Stimulated activated naive CD4-positive, alpha-beta T cell treated with Interleukin-2 at 50 U/mL for 16 hours (primary cell): ENCODE data around the gene LRIG2.
"Not testable (repeated sequence)": the region's sequence is repeated elsewhere in the genome, so short reads cannot be mapped to it uniquely, and the experiment has no call there.

ENCODE experiments used
- DNase-seq: peaks from one replicate; lab custom pipeline; 2025; lab: John Stamatoyannopoulos, UW

Gene LRIG2

DNA sequence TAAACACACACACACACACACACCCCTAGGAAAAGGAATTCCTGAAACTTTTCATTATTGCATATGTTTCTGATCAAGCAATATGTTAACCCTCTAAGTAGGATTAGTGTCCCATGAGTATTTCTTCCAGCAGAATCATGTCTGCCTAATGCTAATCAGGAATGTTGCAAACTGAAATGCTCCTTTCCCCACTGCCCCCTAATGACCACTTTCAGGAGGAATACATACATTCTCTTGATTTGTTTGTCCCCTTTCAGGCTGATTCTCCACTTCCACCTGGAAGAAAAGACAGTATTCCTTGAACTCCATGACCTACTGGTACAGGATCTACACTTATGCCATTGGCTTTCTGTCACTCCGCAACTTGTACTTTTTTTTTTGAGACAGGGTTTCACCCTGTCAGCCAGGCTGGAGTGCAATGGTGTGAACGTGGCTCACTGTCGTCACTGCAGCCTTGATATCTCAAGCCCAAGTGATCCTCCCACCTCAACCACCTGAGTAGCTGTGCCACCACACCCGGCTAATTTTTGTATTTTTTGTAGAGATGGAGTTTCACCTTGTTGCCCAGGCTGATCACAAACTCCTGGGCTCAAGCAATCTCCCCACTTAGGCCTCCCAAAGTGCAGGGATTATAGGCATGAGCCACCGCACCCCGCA, 56.7 kb downstream of the LRIG2 start:
- no peak for DNase-seq

DNA sequence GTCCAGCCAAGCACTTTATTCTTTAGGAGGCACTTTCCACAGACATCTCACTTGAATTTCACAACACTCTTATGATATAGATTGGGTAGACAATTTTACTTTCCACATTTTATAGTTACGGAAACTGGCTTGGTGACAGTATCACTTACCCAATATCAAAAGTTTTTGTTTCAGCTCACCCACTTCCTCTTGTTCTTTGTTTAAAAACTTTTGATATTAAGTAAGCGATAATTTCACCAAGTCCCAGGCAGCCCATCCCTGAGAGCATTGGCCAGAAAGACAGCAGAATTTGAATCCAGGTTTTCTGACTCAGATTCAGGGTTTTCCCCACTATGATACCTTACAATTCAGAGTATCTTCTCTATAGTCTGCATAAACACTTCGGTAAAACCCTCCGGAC, 60.0 kb downstream of the LRIG2 start:
- peak; percentile 7 for DNase-seq

DNA sequence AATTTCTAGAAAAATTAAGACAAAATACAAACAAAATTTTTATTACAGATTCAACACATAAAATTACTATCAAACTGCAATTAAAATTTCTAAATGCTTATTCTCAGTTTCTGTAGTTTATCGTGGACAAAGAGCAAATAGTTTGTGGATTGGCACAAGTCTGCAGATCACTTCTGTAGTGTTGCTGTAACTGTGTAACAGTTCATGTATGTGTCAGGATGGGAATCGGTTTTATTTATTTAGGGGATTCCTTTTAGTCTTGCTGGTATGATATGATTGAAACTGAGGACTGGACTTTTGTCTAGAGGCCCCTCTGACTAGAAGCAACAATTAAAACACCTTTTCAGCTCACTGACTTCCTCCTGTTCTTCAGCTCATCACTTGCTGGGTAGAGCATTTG, 60.8 kb downstream of the LRIG2 start:
- DNase-seq, result no peak

DNA sequence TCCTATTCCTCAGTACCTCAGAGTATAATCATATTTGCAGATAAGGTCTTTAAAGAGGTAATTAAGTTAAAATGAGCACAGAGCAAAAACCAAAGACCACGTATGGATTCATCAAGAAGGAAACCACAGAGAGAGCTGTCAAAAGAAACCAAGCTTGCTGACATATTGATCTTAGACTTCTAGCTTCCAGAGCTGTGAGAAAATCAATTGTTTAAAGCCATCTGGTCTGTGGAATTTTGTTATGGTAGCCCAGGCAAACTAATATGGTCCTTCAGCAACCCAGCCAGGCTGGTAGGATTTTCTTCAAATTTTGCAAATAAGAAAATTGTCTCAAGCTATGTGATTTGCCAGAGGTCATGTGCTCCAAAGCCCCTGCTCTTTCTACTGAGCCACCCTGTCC, 62.5 kb downstream of the LRIG2 start:
- no peak for DNase-seq

DNA sequence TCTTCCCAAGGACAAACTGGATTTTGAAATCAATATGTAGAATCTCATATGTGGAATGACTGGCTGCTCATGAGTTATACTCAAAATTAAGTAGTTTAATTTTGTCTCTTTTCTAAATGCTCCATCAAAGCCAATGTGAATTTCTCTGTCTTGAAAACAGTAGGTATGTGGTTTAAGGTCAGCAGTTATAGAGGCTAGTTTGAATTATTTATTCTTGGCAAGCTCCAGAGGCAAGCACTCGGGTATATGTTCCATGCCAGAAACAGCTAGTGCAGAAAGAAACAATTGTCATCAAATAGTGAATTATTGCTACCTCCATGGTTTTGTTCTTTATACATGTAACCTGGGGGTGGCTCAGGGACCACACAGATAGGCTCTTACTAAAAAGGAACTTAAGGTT, 63.5 kb downstream of the LRIG2 start:
- no peak for DNase-seq

DNA sequence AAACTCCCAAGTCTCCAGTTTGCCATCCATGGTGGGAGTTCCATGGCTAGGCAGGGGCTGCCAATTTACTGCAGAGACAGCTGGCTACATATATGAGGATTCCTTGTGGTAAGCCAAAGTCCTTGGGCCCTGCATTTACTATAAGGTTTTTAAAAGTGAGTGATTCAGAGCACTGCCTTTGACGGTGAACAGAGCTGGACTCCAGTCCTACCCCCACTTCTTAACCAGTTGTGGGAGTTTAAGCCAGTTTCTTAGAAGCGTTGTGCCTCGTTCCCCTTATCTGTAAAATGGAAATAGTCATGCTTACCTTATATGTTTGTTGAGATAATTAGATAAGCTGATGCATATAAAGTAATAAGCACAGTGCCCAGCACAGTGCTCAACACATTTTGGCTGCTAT, 64.6 kb downstream of the LRIG2 start:
- DNase-seq, result no peak

DNA sequence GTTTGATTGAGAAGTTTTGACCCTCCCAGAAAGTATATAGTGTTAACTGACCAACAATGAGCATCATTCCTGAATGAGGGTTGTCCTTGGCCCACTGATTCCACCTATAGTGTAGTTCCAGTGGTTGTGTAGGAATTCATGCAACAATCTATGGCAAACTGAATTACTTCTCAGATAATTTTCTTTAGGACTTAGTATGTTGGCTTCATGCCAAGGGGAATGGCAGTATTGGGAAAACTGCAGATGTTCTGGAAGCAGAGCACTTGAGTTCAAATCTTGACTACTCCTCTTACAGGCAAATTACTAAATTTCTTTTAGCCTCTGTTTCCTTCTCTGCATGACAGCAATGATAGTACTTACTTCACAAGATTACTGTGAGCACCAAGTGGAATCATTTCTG, 65.8 kb downstream of the LRIG2 start:
- no peak for DNase-seq

DNA sequence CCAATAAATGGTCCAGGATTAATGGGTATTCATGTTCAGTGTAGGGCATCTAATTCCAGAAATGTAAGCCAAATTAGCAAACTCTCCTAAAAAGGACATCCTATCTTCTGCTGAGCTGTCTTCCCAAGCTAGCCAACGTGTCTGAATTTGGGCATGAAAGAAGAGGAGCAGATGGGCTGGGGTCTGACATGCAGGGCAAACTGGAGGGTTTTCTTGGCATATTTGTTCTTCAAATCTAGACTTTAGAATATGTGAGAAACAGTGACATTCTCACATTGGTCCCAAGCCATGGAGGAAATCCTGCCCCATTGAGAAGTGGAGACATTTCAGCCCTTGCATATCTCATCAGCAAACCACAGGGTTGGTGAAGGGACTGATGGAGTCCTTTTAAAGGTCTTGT, 67.2 kb downstream of the LRIG2 start:
- DNase-seq, result no peak

DNA sequence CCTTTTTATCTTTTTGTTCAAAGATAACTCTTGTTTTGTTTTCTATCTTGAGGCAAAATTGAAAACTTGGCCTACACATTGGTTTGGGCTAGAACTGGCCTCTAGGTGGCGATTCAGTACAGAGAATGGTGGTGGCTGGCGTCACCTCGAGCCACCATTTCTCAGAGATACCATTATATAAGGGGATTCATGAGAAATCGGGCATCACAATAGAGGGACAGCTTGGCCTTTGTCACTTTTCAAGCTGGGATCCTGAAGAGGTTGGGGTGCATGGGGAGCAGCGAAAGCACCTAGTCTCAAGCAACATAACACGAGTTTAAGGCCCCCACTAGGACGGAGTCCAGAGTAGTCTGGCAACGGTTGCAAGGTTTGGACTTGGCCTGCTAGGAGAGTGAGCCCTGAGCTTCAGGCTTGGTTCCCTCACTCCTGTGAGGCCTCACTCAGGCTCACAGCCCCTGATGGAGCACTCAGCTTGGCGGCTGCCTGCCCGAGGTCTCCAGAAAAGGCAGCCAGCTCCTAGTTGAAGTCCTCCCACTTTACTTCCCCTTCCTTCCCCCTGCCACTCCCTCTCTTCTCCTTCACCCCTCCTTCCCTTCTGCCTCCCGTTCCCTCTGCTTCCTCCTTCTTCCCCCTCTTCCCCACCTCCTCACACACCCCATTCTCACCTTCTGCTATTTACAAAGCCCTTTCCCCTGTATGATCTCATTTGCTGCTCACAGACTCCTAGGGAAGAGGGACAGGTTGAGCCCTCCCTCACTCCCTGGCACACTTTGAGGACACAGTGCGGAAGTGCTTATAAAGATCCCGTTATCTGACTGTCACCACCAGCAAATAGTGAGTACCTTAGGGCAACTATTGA, 67.8 kb downstream of the LRIG2 start:
- peak; percentile 17 for DNase-seq

DNA sequence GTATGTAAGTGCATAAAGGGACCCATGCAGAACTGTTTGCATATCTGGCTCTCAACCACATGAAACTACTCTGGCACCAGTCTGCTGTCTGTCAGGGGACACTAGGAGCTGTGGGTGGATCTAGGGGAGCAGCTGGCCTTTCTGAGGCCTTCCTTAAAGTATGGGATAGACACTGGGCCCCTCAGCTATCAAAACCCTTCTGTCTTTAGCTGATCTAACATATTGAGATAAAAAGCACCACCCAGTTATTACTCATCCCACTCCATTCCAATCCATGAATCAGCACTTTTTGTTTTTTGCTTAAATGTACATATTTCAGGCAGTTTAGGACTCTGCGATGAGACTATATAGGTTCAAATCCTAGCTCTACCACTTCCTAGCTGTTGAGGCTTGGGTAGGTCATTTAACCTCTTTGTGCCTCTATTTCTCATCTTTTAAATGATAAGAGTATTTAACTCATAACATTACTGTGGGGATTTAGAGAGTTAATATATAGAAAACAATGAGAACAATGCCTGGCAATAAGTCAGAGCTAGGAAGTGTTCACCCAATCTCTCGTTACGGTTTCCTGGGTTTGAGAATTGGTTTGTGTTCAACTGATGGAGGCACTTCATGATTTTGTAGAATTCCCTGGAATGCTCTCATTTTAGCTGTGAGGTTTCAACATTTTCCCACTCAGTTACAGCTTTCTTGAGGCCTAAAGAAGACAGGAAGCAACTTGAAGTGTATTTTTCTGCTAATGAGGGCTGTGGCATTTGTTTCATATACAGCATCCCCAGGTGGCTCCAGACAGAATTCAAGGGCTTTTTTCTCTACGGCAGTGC, 68.9 kb downstream of the LRIG2 start:
- no peak for DNase-seq

DNA sequence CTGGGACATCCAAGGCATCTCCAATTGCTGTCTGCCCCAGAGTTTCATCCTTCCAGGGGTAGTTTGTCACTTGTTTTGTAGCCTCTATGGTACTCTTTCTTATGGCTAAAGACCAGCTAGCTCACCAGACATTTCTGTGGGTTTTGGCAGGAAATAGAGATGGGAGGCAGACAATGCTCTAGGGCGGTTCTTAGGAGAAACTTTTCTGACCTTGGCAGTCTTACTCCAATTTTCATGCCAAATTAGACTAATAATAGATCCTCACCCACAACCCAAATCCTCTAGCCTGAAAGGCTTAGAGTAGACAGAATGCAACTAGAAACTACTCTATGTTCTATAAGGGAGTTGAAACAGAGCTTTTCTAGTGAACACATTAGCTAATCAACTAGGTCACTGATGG, 69.8 kb downstream of the LRIG2 start:
- no peak for DNase-seq

DNA sequence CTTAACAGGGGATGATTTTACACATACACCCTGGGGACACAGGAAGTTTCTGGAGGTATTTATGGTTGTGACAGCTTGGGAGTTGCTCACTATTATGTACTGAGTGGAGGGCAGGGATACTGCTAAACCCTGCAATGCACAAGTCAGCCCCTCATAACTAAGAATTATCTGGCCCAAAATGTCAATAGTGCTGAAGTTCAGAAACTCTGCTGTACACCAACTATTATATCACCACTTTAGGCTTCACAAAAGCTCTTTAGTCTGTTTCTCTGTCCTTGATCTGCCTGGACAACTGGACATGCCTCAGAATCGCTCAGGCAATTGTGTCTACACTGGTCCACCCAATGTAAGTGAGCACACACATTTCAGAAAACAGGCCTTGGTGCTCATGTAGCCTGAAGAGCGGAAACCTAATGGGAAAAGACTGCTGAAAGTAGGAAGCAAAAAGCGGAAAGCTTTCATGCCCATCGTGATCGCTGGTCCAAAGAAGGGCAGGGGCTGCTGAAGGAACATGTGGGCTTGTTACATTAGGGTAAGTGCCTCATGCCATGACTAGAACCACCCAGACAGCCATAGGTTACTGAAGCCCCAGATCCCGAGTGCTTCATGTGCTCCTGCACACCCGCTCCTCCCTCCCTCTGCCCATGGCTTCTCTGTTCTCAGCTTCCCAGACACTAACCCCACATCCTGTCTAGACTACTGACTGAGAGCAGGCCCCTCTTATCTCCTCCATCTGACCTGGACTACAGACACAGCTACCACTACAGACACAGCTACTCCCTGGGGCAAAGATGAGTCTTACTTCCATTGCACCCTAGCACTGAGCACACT, 73.5 kb downstream of the LRIG2 start:
- DNase-seq, result no peak

DNA sequence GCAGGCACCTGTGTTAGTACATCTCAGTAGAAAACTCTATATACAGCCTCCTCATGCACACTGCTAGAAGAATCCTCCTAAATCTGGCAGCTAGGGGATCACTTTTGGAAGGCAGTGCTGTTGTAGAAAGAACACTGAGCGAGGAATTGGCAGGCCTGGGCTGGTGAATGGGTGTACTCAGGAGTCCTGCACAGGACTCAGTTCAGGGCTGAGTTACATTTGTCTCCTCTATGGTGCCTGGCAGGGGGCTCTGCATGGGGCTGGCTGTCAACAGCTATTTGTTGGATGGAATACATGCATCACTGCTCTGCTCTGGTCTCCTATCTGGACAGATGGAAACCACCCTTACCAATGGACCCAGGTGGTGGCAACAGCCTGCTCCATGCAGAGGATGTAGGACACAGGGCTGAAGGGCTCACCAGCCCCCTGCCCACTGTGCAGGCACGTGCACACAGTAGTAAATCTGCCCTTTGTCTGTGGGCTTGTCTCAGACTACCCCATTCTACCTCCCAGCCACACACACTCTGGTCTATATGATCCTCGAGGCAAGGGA, 74.2 kb downstream of the LRIG2 start:
- no peak for DNase-seq

DNA sequence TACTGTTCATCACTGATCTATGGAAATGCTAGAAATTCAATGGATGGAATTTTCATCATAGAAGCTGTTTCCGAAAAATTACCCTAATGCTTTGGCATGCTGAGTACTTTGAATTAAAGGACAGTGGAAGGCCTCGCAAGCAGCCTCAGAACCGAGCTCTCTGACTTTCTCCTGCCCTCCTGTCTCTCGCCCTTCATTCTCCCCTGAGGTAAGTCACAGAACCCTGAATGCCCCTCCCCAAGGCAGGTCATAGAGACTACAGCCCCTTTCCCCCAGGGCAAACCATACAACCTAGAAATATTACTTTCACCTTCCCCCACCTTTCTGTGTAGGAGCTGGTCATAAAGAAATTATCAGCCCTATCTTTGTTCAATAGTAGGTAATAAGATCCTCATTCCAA, 74.8 kb downstream of the LRIG2 start:
- DNase-seq, result no peak

DNA sequence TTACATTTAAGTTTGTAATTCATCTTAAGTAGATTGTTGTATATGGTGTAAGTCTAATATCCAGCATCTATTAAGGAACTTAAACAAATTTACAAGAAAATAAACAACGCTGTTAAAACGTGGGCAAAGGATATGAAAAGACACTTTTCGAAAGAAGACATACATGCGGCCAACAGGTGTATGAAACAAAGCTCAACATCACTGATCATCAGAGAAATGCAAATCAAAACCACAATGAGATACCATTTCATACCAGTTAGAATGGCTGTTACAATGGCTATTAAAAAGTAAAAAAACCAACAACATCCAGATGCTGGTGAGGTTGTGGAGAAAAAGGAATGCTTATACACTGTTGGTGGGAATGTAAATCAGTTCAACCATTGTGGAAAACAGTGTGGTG, 77.5 kb downstream of the LRIG2 start:
- not testable (repeated sequence) for DNase-seq

DNA sequence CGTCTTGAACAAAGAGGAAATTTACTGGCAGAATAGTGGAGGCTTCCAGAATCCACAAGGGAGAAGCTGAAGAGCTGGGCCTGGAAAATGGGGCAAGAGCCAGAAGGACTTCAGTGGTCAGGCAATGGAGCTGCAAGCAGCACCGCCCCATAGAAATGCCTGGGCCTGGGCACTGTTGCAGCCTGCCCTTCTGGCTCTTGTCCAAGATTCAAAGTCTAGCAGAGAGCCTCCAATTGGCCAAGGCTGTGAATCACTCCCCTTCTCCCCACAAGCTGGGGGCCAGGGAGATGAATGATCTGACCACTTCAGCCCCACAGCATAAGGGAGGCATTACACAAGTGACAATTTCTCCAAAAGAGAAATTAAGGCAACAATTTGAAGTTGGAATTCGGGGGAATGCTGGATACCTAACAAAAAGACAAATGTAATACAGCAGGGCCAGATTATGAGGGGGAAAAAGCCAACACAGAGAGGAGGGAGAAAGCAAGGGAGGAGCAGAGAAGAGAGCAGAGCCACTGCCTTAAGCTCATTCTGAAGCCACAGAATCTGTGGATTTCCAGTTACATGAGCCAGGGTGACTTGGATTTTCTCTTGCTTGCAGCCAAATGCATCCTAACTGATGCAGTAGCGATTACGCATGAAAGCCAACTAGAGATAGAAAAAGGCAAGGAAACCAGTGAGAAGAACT, 80.3 kb downstream of the LRIG2 start:
- no peak for DNase-seq

DNA sequence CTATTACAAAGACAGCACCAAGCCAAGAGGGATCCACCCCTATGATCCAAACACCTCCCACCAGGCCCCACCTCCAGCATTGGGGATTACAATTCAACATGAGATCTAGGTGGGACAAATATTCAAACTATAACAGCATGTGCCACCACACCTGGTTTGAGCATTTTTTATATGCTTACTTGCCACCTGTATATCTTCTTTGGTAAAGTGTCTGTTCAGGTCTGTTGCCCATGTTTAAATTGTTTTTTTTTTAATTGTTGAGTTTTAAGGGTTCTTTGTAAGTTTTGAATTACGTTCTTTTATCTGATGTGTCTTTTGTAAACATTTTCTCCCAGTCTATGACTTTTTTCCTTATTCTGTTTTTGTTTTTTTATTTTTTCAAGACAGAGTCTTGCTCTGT, 83.4 kb downstream of the LRIG2 start:
- no peak for DNase-seq

DNA sequence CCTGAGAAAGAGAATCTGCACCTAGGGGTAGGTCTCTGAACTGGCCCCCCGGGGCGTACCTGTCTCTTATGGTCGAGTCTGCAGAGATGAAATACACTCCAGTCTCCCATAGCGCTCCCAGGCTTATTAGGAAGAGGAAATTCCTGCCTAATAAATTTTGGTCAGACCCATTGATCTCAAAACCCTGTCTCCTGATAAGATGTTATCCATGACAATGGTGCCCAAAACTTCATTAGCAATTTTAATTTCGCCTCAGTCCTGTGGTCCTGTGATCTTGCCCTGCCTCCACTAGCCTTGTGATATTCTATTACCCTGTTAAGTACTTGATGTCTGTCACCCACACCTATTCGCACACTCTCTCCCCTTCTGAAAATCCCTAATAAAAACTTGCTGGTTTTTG, 85.7 kb downstream of the LRIG2 start:
- not testable (repeated sequence) for DNase-seq

DNA sequence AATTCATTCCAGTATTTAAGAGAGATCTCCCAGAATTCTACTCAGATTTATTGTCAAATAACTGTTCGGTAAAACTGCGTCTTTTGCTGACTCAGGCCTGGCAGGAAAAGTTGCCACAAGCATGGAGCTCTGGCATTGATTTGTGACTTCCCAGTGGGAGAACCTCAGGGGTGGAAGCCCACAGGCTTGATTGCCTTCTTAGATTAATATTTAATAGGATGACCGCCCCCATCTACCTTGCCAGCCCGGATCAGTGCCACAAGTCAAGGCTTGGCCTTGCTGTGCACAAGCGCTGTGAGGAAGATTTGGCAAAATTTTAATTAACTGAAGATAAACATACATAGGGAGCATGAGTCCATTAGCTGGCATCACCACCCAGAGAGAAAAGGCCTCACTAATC, 93.5 kb downstream of the LRIG2 start:
- no peak for DNase-seq

DNA sequence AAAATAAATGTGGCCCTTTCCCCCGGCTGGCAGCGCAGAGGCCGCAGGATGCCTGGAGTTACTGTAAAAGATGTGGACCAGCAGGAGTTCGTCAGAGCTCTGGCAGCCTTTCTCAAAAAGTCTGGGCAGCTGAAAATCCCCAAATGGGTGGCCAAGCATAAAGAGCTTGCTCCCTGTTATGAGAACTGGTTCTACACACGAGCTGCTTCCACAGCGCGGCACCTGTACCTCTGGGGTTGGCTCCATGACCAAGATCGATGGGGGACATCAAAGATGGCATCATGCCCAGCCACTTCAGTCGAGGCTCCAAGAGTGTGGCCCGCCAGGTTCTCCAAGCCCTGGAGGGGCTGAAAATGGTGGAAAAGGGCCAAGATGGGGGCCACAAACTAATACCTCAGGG, 95.9 kb downstream of the LRIG2 start:
- no peak for DNase-seq

DNA sequence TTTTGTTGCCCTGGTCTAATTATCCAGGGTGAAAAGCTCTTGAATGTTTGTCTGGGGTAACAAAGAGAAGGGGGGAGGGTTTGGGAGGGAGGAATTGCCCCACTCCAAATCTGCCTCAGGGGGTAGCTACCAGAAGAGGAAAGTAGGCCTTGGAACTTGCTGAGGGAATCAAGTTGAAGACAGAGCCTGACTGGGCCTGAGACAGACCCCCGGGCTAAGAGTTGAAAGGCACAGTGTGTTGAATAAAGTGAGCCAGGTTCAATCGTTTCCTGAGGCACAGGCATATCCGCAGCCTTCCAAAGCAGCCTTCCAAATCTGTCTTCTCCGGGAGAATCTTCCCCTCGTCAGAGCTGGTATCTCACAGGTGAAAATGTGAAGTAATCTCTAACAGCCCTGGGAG, 96.6 kb downstream of the LRIG2 start:
- DNase-seq, result no peak
